GM10248 (cell line): ENCODE data around the gene MAP3K19.

Source experiments
- CTCF ChIA-PET: fragments of 300-600 bp; sonication (Branson Sonifier 250); formaldehyde crosslinking; extraction: SDS; loops from one replicate; lab custom pipeline; 2021; ENCODE audit warnings: antibody characterized with exemption; lab: Yijun Ruan, JAX
- POLR2A ChIA-PET: fragments of 350-650 bp; sonication (Branson Sonifier 250); formaldehyde crosslinking; extraction: SDS; loops from one replicate; lab custom pipeline; 2020; ENCODE audit warnings: antibody characterized with exemption; lab: Yijun Ruan, JAX
- DNase-seq: peaks from one replicate; pipeline ENCODE4 v3.0.0; 2012; ENCODE audit errors: extremely low spot score
- TF ChIP-seq, protein P1 (sequence below): IDR thresholded peaks from 2 replicates; pipeline ENCODE4 v1.5.1; 2012; ENCODE audit warnings: mild to moderate bottlenecking, low read depth; ENCODE audit errors: extremely low read depth, missing control alignments, control extremely low read depth

Gene MAP3K19

GRCh38 chr2:134918526-134919340, 128.5 kb downstream of the MAP3K19 start, which contains the start of gene CCNT2:
TSS of gene CCNT2 (plus strand) at chr2:134918822. CDS start at chr2:134918855, 33 bp downstream.
- ChIA-PET POLR2A (no interaction called here), CTCF (interaction anchor here (1.0 to 2.5 kb wide), 2 partner anchors 32 to 483 kb away, joined by 3 to 5 read pairs; no protein-coding TSS in a partner anchor)
- TF ChIP-seq, protein P1, sequence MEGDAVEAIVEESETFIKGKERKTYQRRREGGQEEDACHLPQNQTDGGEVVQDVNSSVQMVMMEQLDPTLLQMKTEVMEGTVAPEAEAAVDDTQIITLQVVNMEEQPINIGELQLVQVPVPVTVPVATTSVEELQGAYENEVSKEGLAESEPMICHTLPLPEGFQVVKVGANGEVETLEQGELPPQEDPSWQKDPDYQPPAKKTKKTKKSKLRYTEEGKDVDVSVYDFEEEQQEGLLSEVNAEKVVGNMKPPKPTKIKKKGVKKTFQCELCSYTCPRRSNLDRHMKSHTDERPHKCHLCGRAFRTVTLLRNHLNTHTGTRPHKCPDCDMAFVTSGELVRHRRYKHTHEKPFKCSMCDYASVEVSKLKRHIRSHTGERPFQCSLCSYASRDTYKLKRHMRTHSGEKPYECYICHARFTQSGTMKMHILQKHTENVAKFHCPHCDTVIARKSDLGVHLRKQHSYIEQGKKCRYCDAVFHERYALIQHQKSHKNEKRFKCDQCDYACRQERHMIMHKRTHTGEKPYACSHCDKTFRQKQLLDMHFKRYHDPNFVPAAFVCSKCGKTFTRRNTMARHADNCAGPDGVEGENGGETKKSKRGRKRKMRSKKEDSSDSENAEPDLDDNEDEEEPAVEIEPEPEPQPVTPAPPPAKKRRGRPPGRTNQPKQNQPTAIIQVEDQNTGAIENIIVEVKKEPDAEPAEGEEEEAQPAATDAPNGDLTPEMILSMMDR = no peak
- peak; percentile 98 for DNase-seq

- POLR2A ChIA-PET = no interaction called here
- TF ChIP-seq, protein P1 = no peak
- CTCF ChIA-PET = interaction anchor here (0.7 to 2.5 kb wide), 10 partner anchors 13 to 799 kb away, joined by 3 to 6 read pairs (median 4); no protein-coding TSS in a partner anchor
- DNase-seq = no peak
Measured at GRCh38 chr2:134917888-134918525, 129.2 kb downstream of the MAP3K19 start.

DNA sequence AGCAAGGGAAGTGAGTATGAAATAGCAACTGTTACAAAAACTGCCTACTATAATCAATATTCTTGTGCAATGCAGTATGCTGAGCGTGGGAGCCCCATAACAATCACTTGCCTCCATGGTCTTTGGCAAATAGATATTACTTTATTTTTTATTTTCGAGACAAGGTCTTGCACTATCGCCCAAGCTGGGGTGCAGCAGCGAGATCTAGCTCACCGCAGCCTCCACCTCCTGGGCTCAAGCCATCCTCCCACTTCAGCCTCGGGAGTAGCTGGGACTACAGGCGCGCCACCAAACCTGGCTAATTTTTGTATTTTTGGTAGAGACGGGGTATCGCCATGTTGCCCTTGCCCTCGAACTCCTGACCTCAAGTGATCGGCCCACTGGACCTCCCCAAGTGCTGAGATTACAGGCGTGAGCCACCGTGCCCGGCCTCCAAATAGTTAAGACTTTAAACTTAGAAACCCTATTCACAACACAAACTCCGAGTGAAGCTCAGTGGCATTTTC, 129.8 kb downstream of the MAP3K19 start:
- POLR2A ChIA-PET = no interaction called here
- CTCF ChIA-PET = interaction anchor here (0.7 to 2.5 kb wide), 9 partner anchors 14 to 799 kb away, joined by 3 to 6 read pairs (median 4); no protein-coding TSS in a partner anchor
- DNase-seq = no peak

More for the DNA sequence above, 129.8 kb downstream of the MAP3K19 start:
- TF ChIP-seq, protein P1 = no peak
